Smooth muscle cell (in vitro differentiated cells): Measurements from ENCODE around the gene KIF26B. TPM values are rescaled to one million over a fixed set of nuclear protein-coding genes. Genes with fewer than 3 reads are reported as not detected.
"Not testable (repeated sequence)": the region's sequence is repeated elsewhere in the genome, so short reads cannot be mapped to it uniquely, and the experiment has no call there.

ENCODE experiments used
- DNase-seq: peaks from one replicate; lab custom pipeline; 2025; ENCODE audit not compliant: unreplicated experiment; lab: John Stamatoyannopoulos, UW
- H2AFZ ChIP-seq: fragments of 200-600 bp; sonication (generic); 2 replicates; pipeline ENCODE4 v1.6.0; 2016; ENCODE audit warnings: antibody characterized with exemption, low read depth, mild to moderate bottlenecking
- H3F3A ChIP-seq: fragments of 200-600 bp; sonication (generic); 2 replicates; pipeline ENCODE4 v1.6.0; 2017; ENCODE audit warnings: antibody characterized with exemption, low read depth
- H3K27ac ChIP-seq: fragments of 200-600 bp; sonication (generic); 2 replicates; pipeline ENCODE4 v1.5.1; 2016; ENCODE audit warnings: low read depth, mild to moderate bottlenecking
- H3K27me3 ChIP-seq: fragments of 200-600 bp; sonication (generic); 2 replicates; pipeline ENCODE4 v1.6.1; 2016; ENCODE audit warnings: low read depth, mild to moderate bottlenecking
- H3K36me3 ChIP-seq: fragments of 200-600 bp; sonication (generic); 2 replicates; pipeline ENCODE4 v1.5.1; 2016; ENCODE audit warnings: low read depth
- H3K4me1 ChIP-seq: fragments of 200-600 bp; sonication (generic); 2 replicates; pipeline ENCODE4 v1.5.1; 2016; ENCODE audit warnings: low read depth
- H3K4me2 ChIP-seq: fragments of 200-600 bp; sonication (generic); 2 replicates; pipeline ENCODE4 v1.6.0; 2016; ENCODE audit warnings: mild to moderate bottlenecking
- H3K4me3 ChIP-seq: fragments of 200-600 bp; sonication (generic); 2 replicates; pipeline ENCODE4 v1.5.1; 2016; ENCODE audit warnings: mild to moderate bottlenecking
- H3K79me2 ChIP-seq: fragments of 200-600 bp; sonication (generic); 2 replicates; pipeline ENCODE4 v1.6.0; 2016; ENCODE audit warnings: low read depth, mild to moderate bottlenecking
- H3K9ac ChIP-seq: fragments of 200-600 bp; sonication (generic); 2 replicates; pipeline ENCODE4 v1.6.0; 2016; ENCODE audit warnings: low read depth
- H3K9me3 ChIP-seq: fragments of 200-600 bp; sonication (generic); replicated peaks from 2 replicates; pipeline ENCODE4 v1.5.1; 2016; ENCODE audit warnings: low read depth
- H4K20me1 ChIP-seq: fragments of 200-600 bp; sonication (generic); 2 replicates; pipeline ENCODE4 v1.6.0; 2016; ENCODE audit warnings: low read depth
- CTCF ChIP-seq: fragments of 200-600 bp; sonication (generic); IDR thresholded peaks from 2 replicates; pipeline ENCODE4 v1.5.1; 2017; ENCODE audit warnings: borderline replicate concordance, mild to moderate bottlenecking, antibody characterized with exemption; ENCODE audit not compliant: insufficient read depth, poor library complexity, severe bottlenecking
- WGBS: methylation state at CpG from one replicate; pipeline ENCODE4 v1.1.7; 2016; ENCODE audit warnings: low lambda C conversion rate; 5-methylcytosine and 5-hydroxymethylcytosine counted together
- polyA plus RNA-seq: library from polyadenylated mRNA; unstranded; fragments of >200 nt; fragmentation: Nextera tagmentation; extraction: Ambion mirVana; gene quantifications from 2 replicates; pipeline ENCODE4 v1.2.1, GENCODE V29; 2016
- total RNA-seq: library from RNA; depleted of rRNA; stranded (reverse); fragments of >200 nt; gene quantifications from 2 replicates; pipeline ENCODE4 v1.2.3, GENCODE V29; 2014

The KIF26B gene
- total and polyA plus RNA-seq, 2 experiments from 2014 or later, result 24.9 to 43.3 TPM

DNA sequence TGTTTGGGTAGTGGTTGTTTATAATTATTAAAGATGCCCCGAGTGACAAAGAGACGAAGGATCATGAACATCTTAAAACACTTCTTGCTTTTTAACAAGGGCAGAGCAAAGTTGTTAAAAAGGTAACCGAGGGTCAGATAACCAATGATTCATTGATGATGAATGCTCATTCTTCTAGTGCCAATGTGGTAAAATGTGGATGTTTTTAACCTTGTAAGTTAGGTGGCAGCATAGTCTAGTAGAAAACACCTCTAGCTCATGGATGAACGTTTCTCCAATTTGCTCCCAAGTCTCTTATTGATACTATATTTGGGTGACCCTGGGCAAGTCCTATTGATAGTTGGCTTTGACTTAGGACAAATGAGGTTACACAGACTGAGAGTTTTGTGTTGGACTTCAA is 167.9 kb downstream of the KIF26B start:
- no peak overlapping the region for H3K9ac ChIP-seq
- H3K36me3 ChIP-seq, result no peaks in the 10 kb centered on the region
- peaks cover 96% of the 10 kb centered on the region for H4K20me1 ChIP-seq
- DNase-seq, result no peak
- no peaks in the 10 kb centered on the region for H3K27me3 ChIP-seq
- H3K9me3 ChIP-seq, result no peaks in the 10 kb centered on the region
- H3K4me1 ChIP-seq, result peaks cover 2% of the 10 kb centered on the region
- no peak overlapping the region for H3K4me3 ChIP-seq
- H3K4me2 ChIP-seq, result no peak overlapping the region
- H3K79me2 ChIP-seq, result peaks cover 54% of the 10 kb centered on the region
- no peak overlapping the region for H3K27ac ChIP-seq
- no peak for TF ChIP-seq CTCF
- H3F3A ChIP-seq, result peaks cover 9% of the 10 kb centered on the region
- H2AFZ ChIP-seq, result no peak overlapping the region
- WGBS, result 54% methylated on average over 4 of the region's 4 CpGs

DNA sequence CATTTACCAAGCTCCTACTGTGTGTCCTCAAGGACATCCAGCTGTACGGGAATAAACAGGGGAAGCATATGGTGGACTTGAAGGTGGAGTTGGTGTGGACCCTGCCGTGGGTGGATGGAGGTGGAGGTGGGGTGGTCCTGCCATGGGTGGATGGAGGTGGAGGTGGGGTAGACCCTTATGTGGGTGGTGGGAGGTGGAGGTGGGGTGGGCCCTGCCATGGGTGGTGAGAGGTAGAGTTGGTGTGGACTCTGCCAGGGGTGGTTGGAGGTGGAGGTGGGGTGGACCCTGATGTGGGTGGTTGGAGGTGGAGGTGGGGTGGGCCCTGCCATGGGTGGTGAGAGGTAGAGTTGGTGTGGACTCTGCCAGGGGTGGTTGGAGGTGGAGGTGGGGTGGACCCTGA is 169.0 kb downstream of the KIF26B start:
- Histone ChIP-seq H3K79me2 (peaks cover 64% of the 10 kb centered on the region), H4K20me1 (peaks cover 96% of the 10 kb centered on the region)
- not testable (repeated sequence) for H3K4me1 ChIP-seq, H3F3A ChIP-seq, H2AFZ ChIP-seq, H3K4me2 ChIP-seq, DNase-seq, H3K27ac ChIP-seq, H3K27me3 ChIP-seq, H3K36me3 ChIP-seq, H3K9me3 ChIP-seq, H3K4me3 ChIP-seq, H3K9ac ChIP-seq
- WGBS, result 98% methylated on average over 2 of the region's 2 CpGs

- no peak overlapping the region for H3K4me3 ChIP-seq
- H3K9ac ChIP-seq, result no peak overlapping the region
- WGBS, result 94% methylated on average over 16 of the region's 16 CpGs
- H2AFZ ChIP-seq, result no peak overlapping the region
- H4K20me1 ChIP-seq, result peaks cover 87% of the 10 kb centered on the region
- no peak for TF ChIP-seq CTCF
- no peak overlapping the region for H3K4me2 ChIP-seq
- H3K27me3 ChIP-seq, result no peaks in the 10 kb centered on the region
- H3K27ac ChIP-seq, result no peak overlapping the region
- no peaks in the 10 kb centered on the region for H3K9me3 ChIP-seq
- H3F3A ChIP-seq, result no peaks in the 10 kb centered on the region
- DNase-seq, result no peak
- no peaks in the 10 kb centered on the region for H3K36me3 ChIP-seq
- H3K79me2 ChIP-seq, result peaks cover 67% of the 10 kb centered on the region
- no peaks in the 10 kb centered on the region for H3K4me1 ChIP-seq
Measured at GRCh38 chr1:245325922-245326795, 171.4 kb downstream of the KIF26B start.

GRCh38 chr1:245327360-245327759 is 172.6 kb downstream of the KIF26B start:
- no peak for DNase-seq

More at GRCh38 chr1:245327360-245327759, 172.6 kb downstream of the KIF26B start:
- no peak for TF ChIP-seq CTCF
- no peak overlapping the region for H3K4me2 ChIP-seq
- no peaks in the 10 kb centered on the region for H3K4me1 ChIP-seq
- peaks cover 81% of the 10 kb centered on the region for H4K20me1 ChIP-seq
- no peak overlapping the region for H3K4me3 ChIP-seq
- H3K36me3 ChIP-seq, result no peaks in the 10 kb centered on the region
- peaks cover 62% of the 10 kb centered on the region for H3K79me2 ChIP-seq
- H3K27me3 ChIP-seq, result no peaks in the 10 kb centered on the region
- H3K27ac ChIP-seq, result no peak overlapping the region
- 92% methylated on average over 3 of the region's 3 CpGs for WGBS
- H3K9me3 ChIP-seq, result no peaks in the 10 kb centered on the region
- peaks cover 12% of the 10 kb centered on the region for H3F3A ChIP-seq
- no peak overlapping the region for H3K9ac ChIP-seq
- H2AFZ ChIP-seq, result no peak overlapping the region
